ENCODE measurements around the gene DPYSL4.

Gene DPYSL4

DNA sequence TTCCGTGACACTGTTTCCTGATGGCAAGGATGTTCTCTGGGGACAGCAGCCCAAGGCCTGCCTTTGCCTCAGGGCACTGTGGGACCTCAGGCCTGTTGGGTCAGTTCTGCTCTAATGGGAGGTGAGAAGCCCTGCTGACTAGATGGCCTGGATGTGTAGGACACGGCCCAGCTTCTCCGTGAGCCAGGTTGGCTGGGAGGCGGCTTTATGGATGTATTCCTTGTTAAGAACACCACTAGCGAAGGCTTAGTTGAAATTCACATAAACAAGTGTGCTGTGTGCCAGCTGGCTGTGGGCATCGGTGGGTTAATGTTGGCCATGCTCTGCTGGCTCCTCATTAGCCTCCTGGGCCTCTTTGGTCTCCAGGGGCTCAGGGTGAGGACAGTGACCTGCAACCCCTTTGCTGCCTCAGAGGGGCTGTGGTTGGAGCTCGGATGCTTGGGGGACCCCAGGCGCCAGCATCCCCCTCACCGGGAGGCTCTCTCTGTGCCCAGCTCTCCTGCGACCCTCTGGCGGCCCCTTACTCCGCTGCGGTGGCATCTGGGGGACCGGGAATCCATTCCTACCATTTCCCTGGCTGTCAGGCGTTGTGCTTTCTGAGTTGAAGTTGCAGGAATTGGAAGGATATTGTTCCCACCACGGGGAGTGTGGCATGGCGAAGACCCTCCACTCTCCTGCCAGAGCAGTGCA is 22.8 kb upstream of the DPYSL4 start:
- no peak for DNase-seq (ENCODE audit: low spot score)

DNA sequence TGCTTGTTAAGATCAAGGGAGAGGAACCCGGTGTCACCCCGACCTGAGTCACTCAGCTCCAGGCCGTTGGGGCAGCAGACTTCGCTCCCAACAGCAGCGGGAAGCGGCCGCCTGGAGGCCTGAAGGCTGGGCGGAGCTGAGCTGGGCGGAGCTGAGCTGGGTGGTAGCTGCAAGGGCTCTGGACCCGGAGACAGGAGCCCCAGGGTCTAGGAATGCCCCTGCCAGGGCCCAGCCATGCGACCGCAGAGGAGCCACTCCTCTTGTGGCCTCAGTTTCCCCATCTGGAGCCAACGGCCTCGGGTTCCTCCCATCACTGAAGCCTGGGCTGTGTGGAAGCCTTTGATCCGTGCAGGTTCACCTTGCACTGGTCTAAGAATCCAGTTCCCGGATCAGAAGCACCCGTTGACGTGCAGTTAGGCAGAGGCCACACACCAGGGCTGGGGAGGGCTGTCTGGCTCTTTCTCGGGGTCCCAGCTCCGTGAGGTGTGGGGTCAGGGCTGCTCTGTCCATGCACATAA is 21.9 kb upstream of the DPYSL4 start:
- DNase-seq (ENCODE audit: low spot score) = peak; percentile 80

DNA sequence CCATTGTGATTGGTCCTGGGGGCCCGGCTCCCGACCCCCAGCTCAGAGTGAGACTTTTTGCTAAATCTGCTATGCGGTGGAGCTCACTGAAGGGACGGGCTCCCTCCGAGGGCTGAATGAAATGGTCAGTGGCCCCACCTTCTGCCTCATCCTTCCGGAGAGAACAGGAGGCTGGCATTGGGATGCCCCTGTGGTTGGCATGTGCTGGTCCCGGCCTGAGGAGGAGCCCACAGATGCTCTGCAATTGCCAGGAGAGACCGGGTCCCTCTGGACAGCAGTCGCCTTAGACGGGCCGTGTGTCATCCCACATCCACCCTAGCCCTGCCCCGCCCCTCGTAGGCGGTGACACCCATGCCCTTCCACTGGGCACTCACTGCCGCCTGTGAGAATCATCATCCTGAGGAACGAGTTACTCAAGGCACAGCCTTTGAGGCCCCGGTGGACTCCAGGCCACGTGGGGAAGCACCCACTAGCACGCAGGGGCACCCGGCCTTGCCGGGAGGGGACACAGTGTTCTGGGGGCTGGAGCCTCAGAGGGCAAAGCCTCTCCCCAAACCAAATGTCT is 21.2 kb upstream of the DPYSL4 start:
- DNase-seq (ENCODE audit: low spot score) = no peak

DNA sequence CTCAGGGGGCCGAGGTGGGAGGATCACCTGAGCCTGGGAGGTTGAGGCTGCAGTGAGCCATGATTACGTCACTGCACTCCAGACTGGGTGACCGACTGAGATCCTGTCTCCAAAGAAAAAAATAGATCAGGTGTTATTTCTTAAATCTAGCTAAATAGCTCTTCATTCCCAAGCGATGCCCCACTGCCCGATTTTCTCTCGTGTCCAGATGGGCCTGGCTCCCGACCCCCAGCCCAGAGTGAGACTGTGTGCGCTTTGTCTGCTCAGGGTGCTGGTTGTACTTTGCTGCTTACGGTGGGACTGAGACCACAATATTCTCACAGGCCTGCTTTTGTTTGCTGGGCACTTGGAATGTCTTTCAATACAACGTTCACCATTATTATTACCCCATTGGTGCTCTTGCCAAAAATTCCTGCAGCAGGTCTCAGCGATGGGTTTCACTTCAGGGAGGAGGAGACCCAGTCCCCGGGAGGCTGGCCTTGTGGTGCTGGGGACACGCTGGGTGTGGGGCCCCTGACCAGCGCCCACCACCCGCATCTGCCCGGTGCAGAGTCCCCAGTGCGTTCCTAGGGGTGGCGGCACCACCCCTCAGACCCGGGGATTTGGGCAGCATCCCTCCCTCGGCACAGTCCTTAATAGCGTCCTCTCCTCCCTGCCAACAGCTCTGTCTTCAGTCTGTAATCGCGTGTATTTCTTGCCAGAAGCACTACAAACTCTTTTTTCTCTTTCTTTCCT is 20.4 kb upstream of the DPYSL4 start:
- DNase-seq (ENCODE audit: low spot score) = no peak

DNA sequence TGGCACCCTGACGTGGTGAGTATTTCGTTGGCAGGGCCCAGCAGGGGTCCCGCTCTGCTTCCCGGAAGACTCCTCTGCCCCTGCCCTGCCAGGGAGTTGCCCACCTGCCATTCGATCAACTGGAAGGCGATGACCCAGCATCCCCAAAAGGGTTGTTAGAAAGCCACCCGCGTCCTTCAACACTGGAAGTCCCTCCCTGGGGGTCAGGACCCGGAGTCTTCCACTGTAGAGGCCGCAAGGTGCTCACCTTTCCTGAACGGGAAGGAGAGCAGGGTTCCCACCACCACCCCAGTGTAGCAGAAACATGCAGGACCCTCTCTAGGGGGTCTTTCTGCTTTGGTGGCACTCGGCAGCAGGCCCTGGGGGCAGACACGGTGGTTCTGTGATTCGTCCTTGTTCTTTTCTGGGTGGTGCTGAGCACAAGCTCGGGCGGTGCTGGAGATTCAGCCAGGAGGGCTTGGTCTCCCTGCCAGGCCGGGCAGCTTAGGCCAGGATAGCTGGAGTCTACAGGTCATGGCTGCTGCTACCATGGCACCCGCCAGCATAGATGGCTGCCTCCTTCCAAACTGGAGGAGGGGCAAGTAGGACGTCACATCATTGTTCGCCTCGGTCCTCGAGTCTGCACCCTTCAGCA is 19.6 kb upstream of the DPYSL4 start:
- DNase-seq (ENCODE audit: low spot score) = no peak

DNA sequence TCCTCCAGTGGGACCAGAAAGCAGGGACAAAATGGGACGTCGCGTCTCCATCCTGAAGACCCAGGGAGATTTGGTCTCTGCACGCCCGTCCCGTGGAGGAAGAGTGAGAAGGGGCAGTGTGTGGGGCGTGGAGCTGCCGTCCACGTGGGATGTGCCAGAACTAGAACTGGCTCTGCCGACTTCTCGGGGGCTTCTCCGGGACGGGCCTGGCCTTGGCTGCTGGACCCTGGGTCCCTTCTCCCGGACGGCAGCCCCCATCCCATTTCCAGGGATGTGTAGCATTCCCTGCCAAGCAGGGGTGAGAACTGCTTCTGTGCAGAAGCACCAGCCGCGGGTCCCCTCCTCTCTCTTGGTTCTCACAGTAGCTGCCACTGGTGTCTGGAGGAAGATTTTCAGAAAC is 18.8 kb upstream of the DPYSL4 start:
- DNase-seq (ENCODE audit: low spot score) = no peak

DNA sequence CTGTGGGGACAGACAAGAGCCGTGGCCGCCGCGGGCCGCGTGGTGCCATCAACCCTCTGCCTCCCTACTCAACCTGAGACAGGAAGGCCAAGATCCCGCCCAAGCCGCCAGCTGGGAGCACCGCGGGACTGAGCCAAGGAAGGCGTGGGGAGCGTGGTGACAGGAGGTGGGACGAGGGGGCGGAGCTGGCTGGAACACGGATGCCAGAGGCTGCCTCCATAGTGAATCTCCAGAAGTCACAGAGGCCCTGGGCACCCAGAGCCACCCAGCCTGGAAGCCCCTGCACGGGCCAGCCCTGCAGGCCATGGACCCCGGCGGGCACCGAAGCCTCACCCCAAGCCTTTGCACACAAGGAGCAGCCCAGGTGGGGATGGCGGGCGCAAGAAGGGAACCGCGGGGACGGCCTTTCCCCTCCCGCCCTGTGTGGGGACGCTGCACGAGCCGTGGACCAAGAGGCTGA is 18.1 kb upstream of the DPYSL4 start:
- no peak for DNase-seq (ENCODE audit: low spot score)

DNA sequence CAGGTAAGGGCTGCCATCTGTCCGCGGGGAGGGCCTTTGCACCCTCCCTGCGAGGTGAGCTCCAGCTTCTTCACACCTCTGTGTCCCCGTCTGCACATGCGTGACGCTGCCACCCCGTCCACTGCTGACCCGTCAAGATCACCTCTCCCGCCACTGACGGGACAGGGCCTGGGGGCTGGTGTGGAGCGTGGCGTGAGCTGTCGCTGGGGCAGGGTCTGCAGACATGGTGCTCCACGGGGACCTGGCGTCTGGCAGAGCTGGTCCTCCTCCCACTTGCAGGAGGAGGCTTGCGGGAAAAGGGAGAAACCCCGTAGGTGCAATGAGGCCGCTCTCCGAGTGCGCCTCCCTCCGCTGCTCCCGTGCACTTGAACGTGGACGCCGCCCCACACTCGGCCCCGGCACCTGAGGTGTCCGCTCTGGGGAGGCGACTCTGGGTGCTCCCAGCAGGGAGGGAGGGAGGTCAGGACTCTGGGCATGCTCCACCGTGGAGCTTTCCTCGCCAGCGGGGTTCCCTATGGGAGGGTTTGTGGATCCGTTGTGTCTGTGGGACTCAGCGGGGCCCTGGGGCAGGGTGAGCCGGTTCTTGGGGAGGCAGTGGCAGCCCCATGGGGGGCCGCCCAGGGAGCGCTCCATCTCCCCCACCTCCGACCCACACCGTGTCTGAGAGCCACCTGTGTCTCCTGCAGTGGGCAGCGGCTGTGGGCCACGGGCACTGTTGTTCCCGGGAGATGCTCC is 17.6 kb upstream of the DPYSL4 start:
- DNase-seq (ENCODE audit: low spot score) = no peak

DNA sequence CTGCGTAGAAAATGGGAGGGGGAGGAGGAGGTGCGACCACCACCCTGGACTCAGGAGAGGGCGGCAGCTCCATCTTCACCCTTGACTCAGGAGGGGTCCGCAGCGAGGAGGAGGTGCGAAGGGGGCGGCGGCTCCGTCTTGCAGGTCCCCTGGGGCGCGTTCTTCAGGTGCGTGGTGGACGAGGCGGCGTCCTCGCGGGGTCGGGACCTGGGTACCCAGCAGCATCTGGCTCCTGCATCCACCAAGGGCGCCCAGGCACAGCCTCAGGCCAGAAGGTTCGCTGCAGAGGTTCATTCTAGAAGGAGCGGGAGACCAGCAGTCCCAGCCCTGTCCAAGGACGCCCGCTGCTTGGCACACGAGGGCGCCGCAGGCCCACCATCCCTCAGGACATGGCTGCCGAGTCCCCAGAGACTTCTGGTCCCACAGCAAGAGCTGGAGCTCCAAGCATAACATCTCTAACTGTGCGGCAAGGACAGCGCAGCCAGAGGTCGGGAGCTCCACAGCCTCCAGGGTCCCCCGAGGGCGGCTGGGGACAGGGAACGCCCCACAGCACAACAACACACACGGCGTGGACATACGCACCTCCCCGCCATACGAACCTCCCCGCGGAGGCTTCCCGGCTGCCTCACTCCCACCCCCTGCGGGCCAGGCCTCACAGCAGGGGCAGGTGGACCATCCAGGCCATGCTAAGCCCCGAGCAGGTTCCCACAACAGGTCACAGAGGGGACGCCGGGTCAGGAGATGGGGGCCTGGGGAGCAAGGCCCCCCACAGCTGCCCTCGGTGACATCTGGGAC is 16.8 kb upstream of the DPYSL4 start:
- DNase-seq (ENCODE audit: low spot score) = no peak

DNA sequence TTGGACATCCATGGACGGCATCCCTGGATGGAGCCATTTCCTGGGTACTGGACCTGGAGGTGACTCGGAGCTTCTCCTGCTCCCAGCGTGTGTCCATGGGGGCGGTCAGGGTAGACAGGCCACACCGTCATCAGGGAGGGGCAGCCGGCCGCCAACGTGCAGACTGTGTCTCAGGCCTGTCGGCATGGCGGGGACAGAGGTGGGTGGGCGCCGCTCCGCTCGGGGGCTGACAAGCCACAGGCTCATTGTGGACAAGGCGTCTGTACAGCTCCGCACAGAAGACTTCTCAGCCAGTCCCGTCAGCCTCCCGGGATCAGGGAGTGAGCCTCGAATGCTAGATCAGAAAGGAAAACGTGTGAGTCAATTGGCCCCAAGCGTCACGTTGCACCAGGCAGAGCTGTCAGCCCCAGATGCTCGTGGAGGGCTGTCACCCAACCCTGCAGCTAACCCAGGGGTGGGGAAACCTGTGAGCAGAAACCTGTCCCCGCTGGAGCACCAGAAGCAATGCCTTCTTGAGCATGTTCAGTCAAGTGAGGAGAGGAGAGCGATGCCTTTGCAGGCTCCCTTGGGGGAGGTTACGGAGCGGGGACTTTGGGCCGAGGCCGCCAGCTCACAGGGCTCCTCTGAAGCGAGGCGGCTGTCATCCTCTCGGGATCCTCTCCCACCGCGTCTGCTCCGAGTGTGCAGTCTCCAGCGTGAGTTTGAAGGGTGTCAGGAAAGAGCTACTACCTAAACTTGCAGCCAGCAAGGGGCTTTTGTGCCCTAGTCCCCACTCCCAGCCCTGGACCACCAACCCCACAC is 16.0 kb upstream of the DPYSL4 start:
- DNase-seq (ENCODE audit: low spot score) = no peak

DNA sequence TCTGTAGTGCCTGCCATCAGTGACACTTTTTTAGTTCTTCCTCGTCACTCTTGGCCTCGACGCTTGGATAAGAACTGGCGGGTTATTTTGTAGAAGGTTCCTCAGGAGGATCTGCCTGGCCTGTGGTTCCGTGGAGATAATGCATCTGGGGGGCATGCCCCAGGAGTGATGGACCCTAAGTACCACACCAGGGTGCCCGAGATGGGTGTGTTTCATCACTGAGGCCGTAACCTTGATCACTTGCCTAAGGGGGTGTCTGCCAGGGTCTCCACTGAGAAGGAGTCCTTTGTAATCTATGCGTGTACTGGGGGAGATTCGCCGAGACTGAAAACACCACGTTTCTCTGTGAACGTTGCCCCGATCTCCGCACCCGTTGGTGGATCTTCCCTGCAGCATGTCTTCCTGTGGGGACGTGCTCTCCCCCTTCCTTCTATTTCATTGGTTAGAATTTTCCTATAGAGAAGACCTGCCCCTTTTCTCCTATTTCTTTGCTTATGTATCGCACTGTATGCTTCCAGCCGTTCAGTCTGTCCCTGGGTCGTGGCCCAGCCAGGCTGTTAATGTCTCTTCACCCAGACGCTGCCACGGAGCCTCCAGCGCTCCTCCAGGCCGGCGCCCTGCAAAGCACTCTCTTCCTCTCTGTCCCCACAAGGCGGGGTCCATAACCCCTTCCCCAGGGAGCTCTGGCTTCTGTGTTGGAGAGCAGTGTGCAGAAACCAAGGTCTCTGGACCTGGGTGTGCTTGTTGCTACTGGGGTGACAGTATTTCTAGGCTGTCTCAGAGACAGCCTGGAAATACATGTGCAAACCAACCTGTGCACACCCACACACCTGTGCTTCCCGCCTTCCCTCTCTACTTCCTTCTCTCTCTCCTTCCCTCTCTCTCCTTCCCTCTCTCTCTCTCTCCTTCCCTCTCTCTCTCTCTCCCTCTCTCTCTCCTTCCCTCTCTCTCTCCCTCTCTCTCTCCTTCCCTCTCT is 14.4 kb upstream of the DPYSL4 start:
- no peak for DNase-seq (ENCODE audit: low spot score)

DNA sequence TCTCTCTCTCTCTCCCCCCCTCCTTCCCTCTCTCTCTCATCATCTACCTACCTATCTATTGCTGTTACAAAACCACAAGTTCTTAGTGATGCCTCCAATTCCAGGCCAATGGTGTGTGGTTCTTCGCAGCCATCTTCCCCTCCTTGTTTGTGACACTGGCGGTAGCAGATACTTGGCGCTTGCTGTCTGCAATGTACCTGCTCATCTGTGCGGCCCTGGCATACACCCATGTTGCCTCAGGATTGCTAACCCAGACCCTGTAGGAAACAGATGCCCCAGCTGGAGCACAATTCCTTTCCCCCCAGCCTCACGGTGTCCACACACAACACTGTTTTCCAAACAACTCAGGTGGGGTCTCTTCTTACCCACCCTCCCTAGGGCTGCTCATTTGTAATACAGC is 13.6 kb upstream of the DPYSL4 start:
- DNase-seq (ENCODE audit: low spot score) = no peak

DNA sequence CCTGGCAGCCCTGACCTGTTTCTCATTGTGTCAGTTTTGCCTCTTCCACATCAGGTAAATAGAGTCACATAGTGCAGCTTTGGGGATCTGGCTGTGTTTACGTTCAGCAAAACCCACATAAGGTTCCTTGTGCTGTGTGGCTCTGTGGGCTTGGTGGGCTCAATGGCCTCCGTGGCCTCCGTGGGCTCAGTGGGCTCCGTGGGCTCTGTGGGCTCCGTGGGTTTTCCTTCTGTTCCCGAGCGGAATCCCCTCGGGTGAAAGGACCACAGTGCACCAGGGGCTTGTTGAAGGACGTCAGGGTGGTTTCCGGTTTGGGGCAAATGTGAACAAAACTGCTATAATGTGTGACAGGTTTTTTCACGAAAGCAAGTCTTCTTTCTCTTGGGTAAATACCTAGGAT is 12.5 kb upstream of the DPYSL4 start:
- no peak for DNase-seq (ENCODE audit: low spot score)

DNA sequence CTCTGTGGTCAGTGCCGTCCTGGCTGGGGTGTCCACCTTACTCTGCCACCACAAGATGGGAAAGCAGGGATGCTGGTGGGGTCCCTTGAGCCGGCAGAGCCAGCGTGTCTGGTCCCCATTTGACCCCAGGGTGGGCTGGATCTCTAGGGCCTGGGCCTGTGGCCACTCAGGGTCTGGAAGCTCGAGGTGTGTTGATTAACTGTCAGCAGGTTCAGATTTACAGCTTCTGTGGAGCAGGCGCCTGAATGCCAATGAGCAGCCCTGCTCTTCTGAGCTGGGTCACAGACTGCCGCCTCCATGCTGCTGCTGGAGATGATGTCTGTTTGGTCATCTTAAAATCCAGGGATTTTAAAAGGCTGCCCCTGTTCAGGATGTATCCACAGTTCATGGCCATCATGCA is 11.3 kb upstream of the DPYSL4 start:
- no peak for DNase-seq (ENCODE audit: low spot score)

DNA sequence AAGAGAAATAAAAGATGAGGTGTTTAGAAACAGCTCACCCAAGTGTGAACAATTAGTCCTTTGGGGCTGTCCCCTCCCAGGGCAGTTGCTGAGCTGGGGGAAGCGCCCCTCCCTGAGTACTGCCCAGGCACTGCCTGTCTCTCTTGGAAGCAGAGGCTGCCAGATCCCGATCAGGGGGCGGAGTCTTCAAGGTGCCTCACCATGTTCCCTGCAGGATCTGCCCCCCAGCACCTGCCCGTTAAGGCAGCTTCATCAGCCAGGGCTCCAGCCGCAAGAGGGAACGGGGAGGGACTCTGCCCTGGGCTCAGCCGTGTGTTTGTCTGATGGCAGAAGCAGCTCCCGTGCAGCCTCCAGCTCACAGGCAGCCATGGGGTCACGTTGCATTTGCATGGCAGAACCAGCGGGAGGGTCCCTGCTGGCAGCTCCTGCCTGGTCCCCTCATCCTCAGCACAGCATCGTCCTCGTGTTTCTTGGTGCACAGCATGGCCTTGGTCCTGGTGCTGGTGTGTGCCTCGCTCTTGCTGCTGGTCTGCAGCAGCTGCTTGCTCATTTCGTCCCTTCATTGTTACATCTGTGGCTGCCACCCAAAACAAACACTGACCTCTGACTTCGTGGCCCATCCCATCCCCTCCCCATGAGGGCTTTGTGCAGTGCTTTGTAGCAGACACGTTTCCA is 10.7 kb upstream of the DPYSL4 start:
- DNase-seq (ENCODE audit: low spot score) = no peak

DNA sequence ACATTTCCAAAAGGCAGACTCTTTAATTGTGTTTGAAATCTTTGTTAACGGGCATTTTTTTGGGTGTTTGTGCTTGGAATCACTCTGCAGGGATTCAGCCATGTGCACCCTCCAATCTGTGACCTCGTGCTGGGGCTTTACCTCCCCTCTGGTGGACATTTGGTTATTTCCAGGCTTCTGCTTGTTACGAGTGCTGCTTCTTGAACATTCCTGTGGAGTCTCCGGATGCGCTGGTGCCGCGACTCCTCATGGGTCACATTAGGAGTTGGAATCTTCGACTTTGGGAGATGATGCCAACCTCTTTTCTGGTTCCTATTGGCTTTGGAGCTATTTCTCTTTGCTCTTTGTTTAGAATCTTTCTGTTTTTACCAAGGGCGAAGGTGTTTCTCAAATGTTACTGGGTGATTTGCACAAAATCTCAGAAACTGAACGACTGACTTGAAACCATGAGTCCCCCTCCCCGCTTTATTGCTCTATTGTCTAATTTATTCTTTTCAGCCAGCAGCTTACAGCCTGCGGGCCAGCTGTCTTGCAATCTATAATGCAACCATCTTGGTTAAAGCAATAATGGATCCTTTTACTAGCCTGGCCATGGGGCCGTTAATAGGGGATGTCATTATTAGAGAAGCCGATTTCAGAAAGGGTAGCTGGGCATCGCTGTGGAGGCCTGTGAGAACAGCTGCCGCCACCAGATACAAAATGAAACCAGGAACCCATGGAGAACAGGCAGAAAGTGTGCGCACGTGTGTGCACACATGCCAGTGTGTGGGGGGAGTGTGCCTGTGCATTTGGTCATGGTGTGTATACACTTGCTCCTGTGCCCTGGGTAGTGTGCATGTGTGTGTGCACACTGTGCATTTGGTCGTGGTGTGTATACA is 9.9 kb upstream of the DPYSL4 start:
- no peak for DNase-seq (ENCODE audit: low spot score)

DNA sequence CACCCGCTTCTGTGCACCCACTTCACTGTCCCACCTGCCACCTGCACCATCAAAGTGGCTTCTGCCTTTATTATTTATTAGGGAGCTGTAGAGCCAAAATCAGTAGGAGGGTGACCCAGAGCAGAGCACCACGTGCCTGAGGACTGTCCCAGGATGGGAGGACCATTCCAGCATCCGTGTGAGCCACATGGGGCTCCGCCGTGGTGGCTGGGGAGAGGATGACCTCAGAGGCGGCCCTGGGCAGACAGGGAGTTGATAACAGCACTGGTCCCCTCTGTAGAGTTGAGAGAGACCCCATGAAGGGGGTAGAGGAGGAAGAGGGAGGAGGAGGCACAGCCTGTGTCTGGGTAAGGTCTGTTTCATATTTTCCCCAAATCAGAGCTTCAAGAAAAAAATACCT is 8.7 kb upstream of the DPYSL4 start:
- no peak for DNase-seq (ENCODE audit: low spot score)
